ENCODE data around the gene FBXO47.
"Not testable (repeated sequence)": the region's sequence is repeated elsewhere in the genome, so short reads cannot be mapped to it uniquely, and the experiment has no call there.

The FBXO47 gene

GRCh38 chr17:38982858-38983746 is 15.9 kb upstream of the FBXO47 start:
- in situ Hi-C loops (cut with HindIII; ENCODE audit: low sequenced_read_pairs): no loop called here

DNA sequence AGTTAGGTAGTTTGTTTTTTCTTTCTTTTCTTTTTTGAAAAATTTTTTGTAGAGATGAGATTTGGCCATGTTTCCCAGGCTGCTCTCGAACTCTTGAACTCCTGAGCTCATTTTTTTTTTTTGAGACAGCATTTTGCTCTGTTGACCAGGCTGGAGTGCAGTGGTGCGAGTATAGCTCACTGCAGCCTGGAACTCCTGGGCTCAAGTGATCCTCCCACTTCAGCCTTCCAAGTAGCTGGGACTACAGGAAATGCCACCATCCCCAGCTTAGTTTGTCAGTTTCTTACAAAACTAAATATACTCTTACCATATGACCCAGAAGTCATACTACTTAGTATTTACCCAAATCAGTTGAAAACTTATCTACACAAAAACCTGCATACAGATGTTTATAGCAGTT is 14.4 kb upstream of the FBXO47 start:
- in situ Hi-C loops (cut with HindIII; ENCODE audit: low sequenced_read_pairs): no loop called here

GRCh38 chr17:38980490-38981217 is 13.5 kb upstream of the FBXO47 start:
- in situ Hi-C loops (cut with HindIII; ENCODE audit: low sequenced_read_pairs): no loop called here

- in situ Hi-C loops (cut with HindIII; ENCODE audit: low sequenced_read_pairs): no loop called here
These were observed 11.0 kb upstream of the FBXO47 start for GRCh38 chr17:38978180-38978579.

DNA sequence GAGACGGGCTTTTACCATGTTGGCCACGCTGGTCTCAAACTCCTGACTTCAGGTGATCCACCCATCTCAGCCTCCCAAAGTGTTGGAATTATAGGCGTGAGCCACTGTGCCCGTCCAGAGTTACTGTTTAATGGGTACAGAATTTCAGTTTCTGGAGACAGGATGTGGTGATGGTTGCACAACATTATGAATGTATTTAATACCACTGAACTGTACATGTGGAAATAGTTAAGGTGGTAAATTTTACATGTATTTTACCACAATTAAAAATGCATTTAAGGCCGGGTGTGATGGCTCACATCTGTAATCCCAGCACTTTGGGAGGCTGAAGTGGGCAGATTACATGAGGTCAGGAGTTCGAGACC is 9.0 kb upstream of the FBXO47 start:
- in situ Hi-C loops (cut with HindIII; ENCODE audit: low sequenced_read_pairs): not testable (repeated sequence)

GRCh38 chr17:38970804-38971203 is 3.6 kb upstream of the FBXO47 start:
- in situ Hi-C loops (cut with HindIII; ENCODE audit: low sequenced_read_pairs): no loop called here

- in situ Hi-C loops (cut with HindIII; ENCODE audit: low sequenced_read_pairs): no loop called here
These were observed 2.9 kb upstream of the FBXO47 start for GRCh38 chr17:38970128-38970527.

- in situ Hi-C loops (cut with HindIII; ENCODE audit: low sequenced_read_pairs): no loop called here
These were observed 2.1 kb upstream of the FBXO47 start for GRCh38 chr17:38969281-38969680.

GRCh38 chr17:38961413-38961812 is 5.8 kb downstream of the FBXO47 start:
- in situ Hi-C loops (cut with HindIII; ENCODE audit: low sequenced_read_pairs): no loop called here

DNA sequence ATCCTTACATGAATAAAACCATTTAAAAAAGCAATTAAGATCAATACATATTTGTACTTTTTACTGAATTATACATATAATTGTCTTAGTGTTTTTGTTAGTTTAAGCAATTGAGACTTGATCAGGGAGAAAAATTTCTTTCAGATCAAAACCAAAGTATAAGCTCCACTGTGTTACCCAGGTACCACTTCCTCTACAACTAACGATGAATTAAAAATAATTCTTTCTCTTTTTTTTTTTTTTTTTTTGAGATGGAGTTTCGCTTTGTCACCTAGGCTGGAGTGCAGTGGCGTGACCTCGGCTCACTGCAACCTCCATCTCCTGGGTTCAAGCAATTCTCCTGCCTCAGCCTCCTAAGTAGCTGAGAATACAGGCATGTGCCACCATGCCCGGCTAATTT is 6.8 kb downstream of the FBXO47 start:
- in situ Hi-C loops (cut with HindIII; ENCODE audit: low sequenced_read_pairs): no loop called here

DNA sequence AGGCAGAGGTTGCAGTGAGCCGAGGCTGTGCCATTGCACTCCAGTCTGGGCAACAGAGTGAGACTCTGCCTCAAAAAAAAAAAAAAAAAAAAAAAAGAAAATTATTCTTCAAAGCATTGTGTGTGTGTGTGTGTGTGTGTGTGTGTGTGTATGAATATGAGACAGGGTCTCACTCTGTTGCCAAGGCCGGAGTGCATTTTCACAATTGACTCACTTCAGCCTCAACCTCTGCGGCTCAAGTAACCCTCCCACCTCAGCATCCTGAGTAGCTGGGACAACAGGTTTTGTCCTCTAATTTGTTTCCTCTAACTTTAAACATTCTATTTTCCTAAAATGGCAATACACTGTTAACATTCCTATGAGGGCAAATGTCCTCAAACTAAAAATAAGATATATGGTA is 7.7 kb downstream of the FBXO47 start:
- in situ Hi-C loops (cut with HindIII; ENCODE audit: low sequenced_read_pairs): no loop called here

DNA sequence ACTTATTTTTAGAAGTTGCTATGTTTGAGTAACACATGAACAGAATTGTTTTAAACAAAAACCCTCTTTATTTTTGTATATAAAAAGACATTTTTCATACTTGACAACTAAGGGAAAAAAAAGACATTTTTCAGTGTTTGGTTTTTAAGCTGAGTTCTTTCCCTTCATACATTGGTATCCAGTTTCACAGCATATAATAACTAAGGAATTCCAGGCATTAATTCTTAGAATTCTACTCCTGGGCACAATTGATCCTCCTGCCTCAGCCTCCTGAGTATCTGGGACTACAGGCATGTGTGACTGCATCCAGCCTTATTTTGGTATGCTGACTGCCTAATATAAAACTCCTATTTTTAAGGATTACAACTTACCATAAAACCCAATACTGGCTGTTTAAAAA is 8.4 kb downstream of the FBXO47 start:
- in situ Hi-C loops (cut with HindIII; ENCODE audit: low sequenced_read_pairs): no loop called here

DNA sequence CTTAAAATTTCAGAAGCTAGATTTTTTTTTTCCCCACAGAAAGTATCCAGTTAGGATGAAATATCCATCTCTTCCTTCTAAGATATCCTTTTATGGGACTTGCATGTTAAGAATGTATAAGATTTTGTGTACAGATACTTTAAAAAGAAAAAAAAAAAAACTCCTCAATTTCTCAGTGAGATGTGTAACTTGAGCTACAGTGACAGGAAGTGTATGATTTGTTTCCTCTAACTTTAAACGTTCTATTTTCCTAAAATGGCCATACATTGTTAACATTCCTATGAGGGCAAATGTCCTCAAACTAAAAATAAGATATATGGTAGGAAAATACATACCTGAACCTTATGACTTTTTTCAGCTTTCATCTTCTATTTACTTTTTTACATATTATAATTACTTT is 8.9 kb downstream of the FBXO47 start:
- in situ Hi-C loops (cut with HindIII; ENCODE audit: low sequenced_read_pairs): no loop called here

DNA sequence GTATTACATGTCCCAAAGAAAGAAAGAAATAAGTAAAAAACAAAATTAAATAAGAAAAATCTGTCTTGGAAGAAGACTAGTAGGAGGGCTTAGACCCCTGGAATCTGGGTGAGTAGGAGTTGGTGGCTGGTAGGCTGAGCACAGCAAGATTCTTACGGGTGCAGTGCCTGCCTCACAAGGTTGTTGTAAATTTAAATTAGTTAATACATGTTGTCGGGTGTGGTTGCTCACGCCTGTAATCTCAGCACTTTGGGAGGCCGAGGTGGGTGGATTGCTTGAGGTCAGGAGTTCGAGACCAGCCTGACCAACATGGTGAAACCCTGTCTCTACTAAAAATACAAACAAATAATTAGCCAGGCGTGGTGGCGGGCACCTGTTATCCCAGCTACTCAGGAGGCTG is 13.4 kb downstream of the FBXO47 start:
- in situ Hi-C loops (cut with HindIII; ENCODE audit: low sequenced_read_pairs): not testable (repeated sequence)

- in situ Hi-C loops (cut with HindIII; ENCODE audit: low sequenced_read_pairs): no loop called here
These were observed 20.0 kb downstream of the FBXO47 start for GRCh38 chr17:38947189-38947588.

- in situ Hi-C loops (cut with HindIII; ENCODE audit: low sequenced_read_pairs): no loop called here
These were observed 23.6 kb downstream of the FBXO47 start for GRCh38 chr17:38943607-38944006.

- in situ Hi-C loops (cut with HindIII; ENCODE audit: low sequenced_read_pairs): no loop called here
These were observed 24.4 kb downstream of the FBXO47 start for GRCh38 chr17:38942696-38943334.

DNA sequence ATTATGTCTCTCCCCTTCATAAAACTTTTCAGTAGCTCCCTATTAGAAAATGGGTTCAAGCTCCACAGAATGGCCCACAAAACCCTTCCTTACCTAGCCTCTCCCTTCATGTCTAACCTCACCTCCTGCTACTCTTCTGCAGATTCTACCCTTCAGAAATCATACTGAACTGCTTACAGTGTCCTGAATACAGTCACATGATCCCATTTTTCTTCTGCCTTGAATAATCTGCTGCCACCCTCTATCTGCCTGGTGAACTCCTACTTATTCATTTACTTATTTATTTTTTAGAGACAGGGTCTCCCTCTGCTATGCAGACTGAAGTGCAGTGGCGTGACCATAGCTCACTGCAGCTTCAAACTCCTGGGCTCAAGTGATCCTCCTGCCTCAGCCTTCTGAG is 26.8 kb downstream of the FBXO47 start:
- in situ Hi-C loops (cut with HindIII; ENCODE audit: low sequenced_read_pairs): no loop called here

- in situ Hi-C loops (cut with HindIII; ENCODE audit: low sequenced_read_pairs): no loop called here
These were observed 27.2 kb downstream of the FBXO47 start for GRCh38 chr17:38939987-38940386.

DNA sequence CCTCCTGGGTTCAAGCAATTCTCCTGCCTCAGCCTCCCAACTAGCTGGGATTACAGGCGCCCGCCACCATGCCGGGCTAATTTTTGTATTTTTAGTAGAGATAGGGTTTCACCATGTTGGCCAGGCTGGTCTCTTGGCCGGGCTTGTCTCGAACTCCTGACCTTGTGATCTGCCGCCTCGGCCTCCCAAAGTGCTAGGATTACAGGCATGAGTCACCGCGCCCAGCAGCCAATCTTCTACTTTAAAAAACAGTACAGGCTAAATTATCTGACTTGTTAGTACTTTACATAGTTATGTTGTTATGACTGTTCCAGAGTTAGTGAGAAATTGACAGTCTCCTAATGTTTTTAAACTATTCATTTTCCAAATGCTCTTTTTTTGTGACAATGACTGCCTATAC is 33.2 kb downstream of the FBXO47 start:
- in situ Hi-C loops (cut with HindIII; ENCODE audit: low sequenced_read_pairs): not testable (repeated sequence)

- in situ Hi-C loops (cut with HindIII; ENCODE audit: low sequenced_read_pairs): not testable (repeated sequence)
These were observed 36.4 kb downstream of the FBXO47 start for GRCh38 chr17:38930782-38931181.
